ENCODE measurements around the gene BATF3.
"Not testable (repeated sequence)": the region's sequence is repeated elsewhere in the genome, so short reads cannot be mapped to it uniquely, and the experiment has no call there.

Gene BATF3

GRCh38 chr1:212699625-212700222 lies at the start of gene BATF3:
TSS of gene BATF3 (minus strand) at chr1:212699840. CDS start at chr1:212699762, 78 bp downstream.
- H3K4me3 ChIP-seq (ENCODE audit: low read depth, low read length), result peak within 1 kb of the TSS; percentile 43

GRCh38 chr1:212746546-212746945 lies 46.9 kb upstream of the BATF3 start:
- H3K4me3 ChIP-seq (ENCODE audit: low read depth, low read length), result no peak overlapping the region

GRCh38 chr1:212745303-212745702 lies 45.7 kb upstream of the BATF3 start:
- no peak overlapping the region for H3K4me3 ChIP-seq (ENCODE audit: low read depth, low read length)

- no peak overlapping the region for H3K4me3 ChIP-seq (ENCODE audit: low read depth, low read length)
Measured at GRCh38 chr1:212743901-212744475, 44.3 kb upstream of the BATF3 start.

GRCh38 chr1:212738330-212738729 lies 38.7 kb upstream of the BATF3 start:
- H3K4me3 ChIP-seq (ENCODE audit: low read depth, low read length), result no peak overlapping the region

GRCh38 chr1:212737559-212737958 lies 37.9 kb upstream of the BATF3 start:
- H3K4me3 ChIP-seq (ENCODE audit: low read depth, low read length), result no peak overlapping the region

GRCh38 chr1:212733109-212733508 lies 33.5 kb upstream of the BATF3 start:
- H3K4me3 ChIP-seq (ENCODE audit: low read depth, low read length), result no peak overlapping the region

GRCh38 chr1:212731630-212732029 lies 32.0 kb upstream of the BATF3 start:
- no peak overlapping the region for H3K4me3 ChIP-seq (ENCODE audit: low read depth, low read length)

- no peak overlapping the region for H3K4me3 ChIP-seq (ENCODE audit: low read depth, low read length)
Measured at GRCh38 chr1:212728606-212729005, 29.0 kb upstream of the BATF3 start.

- H3K4me3 ChIP-seq (ENCODE audit: low read depth, low read length), result no peak overlapping the region
Measured at GRCh38 chr1:212727386-212728181, 27.9 kb upstream of the BATF3 start.

- not testable (repeated sequence) for H3K4me3 ChIP-seq (ENCODE audit: low read depth, low read length)
Measured at GRCh38 chr1:212724679-212725078, 25.0 kb upstream of the BATF3 start.

- no peak overlapping the region for H3K4me3 ChIP-seq (ENCODE audit: low read depth, low read length)
Measured at GRCh38 chr1:212722270-212722957, 22.8 kb upstream of the BATF3 start.

- no peak overlapping the region for H3K4me3 ChIP-seq (ENCODE audit: low read depth, low read length)
Measured at GRCh38 chr1:212721388-212722247, 22.0 kb upstream of the BATF3 start.

GRCh38 chr1:212719633-212720032 lies 20.0 kb upstream of the BATF3 start:
- H3K4me3 ChIP-seq (ENCODE audit: low read depth, low read length), result no peak overlapping the region

- no peak overlapping the region for H3K4me3 ChIP-seq (ENCODE audit: low read depth, low read length)
Measured at GRCh38 chr1:212718499-212718898, 18.9 kb upstream of the BATF3 start.

GRCh38 chr1:212716161-212716560 lies 16.5 kb upstream of the BATF3 start:
- no peak overlapping the region for H3K4me3 ChIP-seq (ENCODE audit: low read depth, low read length)

GRCh38 chr1:212713465-212714136 lies 14.0 kb upstream of the BATF3 start:
- no peak overlapping the region for H3K4me3 ChIP-seq (ENCODE audit: low read depth, low read length)

GRCh38 chr1:212712451-212713303 lies 13.0 kb upstream of the BATF3 start:
- no peak overlapping the region for H3K4me3 ChIP-seq (ENCODE audit: low read depth, low read length)

GRCh38 chr1:212711974-212712373 lies 12.3 kb upstream of the BATF3 start:
- not testable (repeated sequence) for H3K4me3 ChIP-seq (ENCODE audit: low read depth, low read length)

Measured in iPS-11a (cell line).